ENCODE results near the gene IL13RA1. TPM values are rescaled to one million over a fixed set of nuclear protein-coding genes. Genes with fewer than 3 reads are reported as not detected.

IL13RA1 gene
- total RNA-seq, 1 experiment from 2014 or later, result 16.6 TPM

GRCh38 chrX:118742176-118742575 lies 14.8 kb downstream of the IL13RA1 start:
- DNase-seq, result no peak
- no peaks in the 10 kb centered on the region for H3K36me3 ChIP-seq (replicated peaks; ENCODE audit: control insufficient read depth, insufficient read depth, low read length)
- no peak overlapping the region for H3K4me3 ChIP-seq (ENCODE audit: insufficient read depth, low read depth, low read length)
- H3K27me3 ChIP-seq (ENCODE audit: control insufficient read depth, insufficient read depth, low read length), result peaks cover 6% of the 10 kb centered on the region; the same call in 1 of the 2 replicates

- Histone ChIP-seq H3K27me3 (ENCODE audit: control insufficient read depth, insufficient read depth, low read length) (peaks cover 4% of the 10 kb centered on the region; the same call in 1 of the 2 replicates), H3K4me3 (ENCODE audit: insufficient read depth, low read depth, low read length) (no peak overlapping the region), H3K36me3 (replicated peaks; ENCODE audit: control insufficient read depth, insufficient read depth, low read length) (no peaks in the 10 kb centered on the region)
- DNase-seq, result no peak
Observed at GRCh38 chrX:118745570-118745969, 18.2 kb downstream of the IL13RA1 start.

- DNase-seq, result no peak
- Histone ChIP-seq H3K4me3 (ENCODE audit: insufficient read depth, low read depth, low read length) (no peak overlapping the region), H3K27me3 (ENCODE audit: control insufficient read depth, insufficient read depth, low read length) (no peaks in the 10 kb centered on the region)
Observed at GRCh38 chrX:118751950-118752783, 24.8 kb downstream of the IL13RA1 start.

GRCh38 chrX:118755633-118756032 lies 28.2 kb downstream of the IL13RA1 start:
- Histone ChIP-seq H3K36me3 (replicated peaks; ENCODE audit: control insufficient read depth, insufficient read depth, low read length) (no peaks in the 10 kb centered on the region), H3K4me3 (ENCODE audit: insufficient read depth, low read depth, low read length) (no peak overlapping the region), H3K27me3 (ENCODE audit: control insufficient read depth, insufficient read depth, low read length) (no peaks in the 10 kb centered on the region)
- no peak for DNase-seq

More at GRCh38 chrX:118751950-118752783, 24.8 kb downstream of the IL13RA1 start:
- no peaks in the 10 kb centered on the region for H3K36me3 ChIP-seq (replicated peaks; ENCODE audit: control insufficient read depth, insufficient read depth, low read length)

DNA sequence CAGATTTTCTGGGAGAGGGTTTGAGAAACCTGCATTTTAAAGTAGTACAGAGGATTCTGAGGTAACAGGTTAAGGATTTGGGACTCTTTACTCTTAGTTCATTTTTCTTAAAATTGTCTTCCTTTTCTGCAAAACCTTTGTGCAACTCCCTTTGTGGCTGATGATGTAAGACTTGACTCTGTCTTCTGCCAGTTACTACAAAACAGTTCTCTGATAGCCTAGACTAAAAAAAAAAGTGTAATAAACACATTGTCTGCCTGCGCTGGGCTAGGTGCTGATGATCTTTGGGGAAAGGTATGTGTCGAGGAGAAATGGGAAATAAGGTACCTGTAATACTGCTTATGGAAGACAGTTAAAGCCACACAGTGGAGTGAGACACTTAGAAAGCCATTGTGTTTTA lies 28.7 kb downstream of the IL13RA1 start:
- no peaks in the 10 kb centered on the region for H3K36me3 ChIP-seq (replicated peaks; ENCODE audit: control insufficient read depth, insufficient read depth, low read length)
- H3K4me3 ChIP-seq (ENCODE audit: insufficient read depth, low read depth, low read length), result no peak overlapping the region
- DNase-seq, result no peak
- H3K27me3 ChIP-seq (ENCODE audit: control insufficient read depth, insufficient read depth, low read length), result no peaks in the 10 kb centered on the region

DNA sequence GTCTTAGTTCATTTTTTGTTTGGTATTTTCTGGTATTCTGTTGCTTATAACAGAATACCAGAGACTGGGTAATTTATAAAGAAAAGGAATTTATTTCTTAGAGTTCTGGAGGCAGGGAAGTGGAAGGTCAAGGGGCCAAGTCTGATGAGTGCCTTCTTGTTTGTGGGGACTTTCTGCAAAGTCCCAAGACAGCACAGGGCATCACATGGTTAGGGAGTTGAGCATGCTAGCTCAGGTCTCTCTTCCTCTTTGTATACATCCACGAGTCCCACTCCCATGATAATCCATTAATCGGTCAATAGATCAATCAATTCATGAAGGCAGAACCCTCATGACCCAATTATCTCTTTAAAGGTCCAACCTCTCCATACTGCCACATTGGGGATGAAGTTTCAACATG lies 31.1 kb downstream of the IL13RA1 start:
- H3K36me3 ChIP-seq (replicated peaks; ENCODE audit: control insufficient read depth, insufficient read depth, low read length), result no peaks in the 10 kb centered on the region
- no peaks in the 10 kb centered on the region for H3K27me3 ChIP-seq (ENCODE audit: control insufficient read depth, insufficient read depth, low read length)
- no peak overlapping the region for H3K4me3 ChIP-seq (ENCODE audit: insufficient read depth, low read depth, low read length)
- no peak for DNase-seq

DNA sequence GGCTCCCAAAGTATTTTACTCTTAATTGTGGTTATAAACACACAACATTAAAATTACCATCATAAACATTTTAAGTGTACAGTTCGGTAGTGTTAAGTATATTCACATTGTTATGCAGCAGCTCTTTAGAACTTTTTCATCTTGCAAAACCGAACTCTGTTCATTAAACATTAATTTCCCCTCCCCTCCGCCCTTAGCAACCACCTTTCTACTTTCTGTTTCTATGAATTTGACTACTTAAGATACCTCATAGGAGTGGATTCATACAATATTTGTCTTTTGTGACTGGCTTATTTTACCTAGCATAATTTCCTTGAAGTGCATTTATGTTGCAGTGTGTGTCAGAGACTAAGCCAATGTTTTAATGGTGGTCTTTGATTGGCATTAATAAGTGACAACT lies 32.6 kb downstream of the IL13RA1 start:
- Histone ChIP-seq H3K27me3 (ENCODE audit: control insufficient read depth, insufficient read depth, low read length) (no peaks in the 10 kb centered on the region), H3K36me3 (replicated peaks; ENCODE audit: control insufficient read depth, insufficient read depth, low read length) (no peaks in the 10 kb centered on the region), H3K4me3 (ENCODE audit: insufficient read depth, low read depth, low read length) (no peak overlapping the region)
- no peak for DNase-seq

DNA sequence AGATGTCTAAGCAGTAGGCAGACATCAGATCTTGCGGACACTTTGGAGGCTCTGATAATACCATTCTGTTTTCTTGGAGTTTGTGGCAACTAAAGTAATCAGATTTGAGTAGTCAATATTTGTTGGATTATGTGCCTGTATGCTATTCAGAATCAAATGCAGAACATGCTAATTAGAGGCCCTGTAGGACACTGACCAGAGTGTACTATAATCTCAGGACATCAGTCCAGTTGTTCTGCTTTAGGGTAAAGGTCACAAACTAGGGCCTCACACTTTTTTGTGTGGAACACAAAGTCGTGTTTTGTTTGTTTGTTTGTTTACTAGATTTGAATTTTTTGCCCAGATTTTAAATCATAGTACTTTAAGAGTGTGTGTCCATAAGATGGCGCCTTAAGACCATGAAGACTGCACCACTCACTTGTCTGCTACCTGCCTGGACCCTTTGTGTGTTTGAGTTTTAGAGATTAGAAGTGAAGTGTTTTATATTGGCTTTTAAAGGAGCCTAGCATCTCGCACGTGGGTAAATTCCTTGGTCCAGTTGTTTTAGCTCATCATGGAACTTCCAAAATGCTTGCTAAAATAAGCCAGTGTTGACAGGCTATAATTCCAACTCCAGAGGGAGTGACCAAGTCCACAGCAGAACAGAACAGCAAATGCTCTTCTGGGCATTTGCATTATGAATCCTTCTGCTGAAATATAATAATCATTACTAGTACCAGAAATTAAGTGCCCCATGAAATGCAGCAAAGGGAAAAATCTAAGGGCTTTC lies 34.7 kb downstream of the IL13RA1 start:
- peak; percentile 45 for DNase-seq
- no peaks in the 10 kb centered on the region for H3K36me3 ChIP-seq (replicated peaks; ENCODE audit: control insufficient read depth, insufficient read depth, low read length)
- no peaks in the 10 kb centered on the region for H3K27me3 ChIP-seq (ENCODE audit: control insufficient read depth, insufficient read depth, low read length)
- H3K4me3 ChIP-seq (ENCODE audit: insufficient read depth, low read depth, low read length), result no peak overlapping the region

DNA sequence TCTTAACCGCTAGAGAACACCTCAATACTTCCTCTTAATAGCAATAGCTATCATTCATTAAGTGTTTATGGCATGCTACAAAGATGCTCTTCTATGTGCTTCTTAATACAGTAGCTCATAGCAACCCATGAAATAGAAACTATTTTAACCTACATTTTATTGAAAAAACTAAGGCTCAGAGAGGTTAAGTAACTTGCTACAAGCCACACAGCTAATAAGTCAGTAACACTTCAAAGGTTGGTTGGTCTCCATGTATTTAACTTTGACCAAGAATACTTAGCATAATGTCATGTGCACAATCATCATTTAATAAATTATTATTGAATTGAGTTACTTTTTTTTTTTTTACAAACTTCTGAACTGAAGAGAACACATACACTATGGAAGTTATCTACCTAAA lies 36.1 kb downstream of the IL13RA1 start:
- Histone ChIP-seq H3K27me3 (ENCODE audit: control insufficient read depth, insufficient read depth, low read length) (no peaks in the 10 kb centered on the region), H3K36me3 (replicated peaks; ENCODE audit: control insufficient read depth, insufficient read depth, low read length) (no peaks in the 10 kb centered on the region), H3K4me3 (ENCODE audit: insufficient read depth, low read depth, low read length) (no peak overlapping the region)
- DNase-seq, result no peak

GRCh38 chrX:118764122-118764521 lies 36.7 kb downstream of the IL13RA1 start:
- DNase-seq, result peak; percentile 62

DNA sequence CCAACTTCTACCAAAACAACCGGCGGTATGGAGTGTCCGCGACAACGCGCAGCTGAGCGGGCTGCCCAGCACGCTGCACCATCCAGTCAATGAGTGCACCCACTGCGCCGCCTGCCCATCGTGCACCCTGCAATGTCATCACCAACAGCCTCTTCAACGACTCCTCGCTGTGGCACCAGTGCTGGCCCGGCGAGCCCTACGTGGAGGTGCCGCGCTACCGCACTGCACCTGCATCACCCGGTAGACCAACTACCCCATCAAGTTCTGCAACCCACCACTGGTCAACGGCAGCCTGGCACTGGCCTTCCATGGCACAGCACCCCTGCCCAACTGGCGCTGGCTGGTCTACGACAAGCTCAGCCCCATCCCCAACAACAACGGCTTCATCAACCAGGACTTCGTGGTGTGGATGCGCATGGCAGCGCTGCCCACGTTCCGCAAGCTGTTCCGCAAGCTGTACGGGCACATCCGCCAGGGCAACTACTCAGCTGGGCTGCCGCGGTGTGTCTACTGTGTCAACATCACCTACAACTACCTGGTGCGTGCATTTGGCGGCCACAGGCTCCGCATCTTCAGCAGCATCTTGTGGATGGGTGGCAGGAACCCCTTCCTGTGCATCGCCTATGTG lies 42.8 kb downstream of the IL13RA1 start:
- no peaks in the 10 kb centered on the region for H3K27me3 ChIP-seq (ENCODE audit: control insufficient read depth, insufficient read depth, low read length)
- no peaks in the 10 kb centered on the region for H3K36me3 ChIP-seq (replicated peaks; ENCODE audit: control insufficient read depth, insufficient read depth, low read length)
- no peak overlapping the region for H3K4me3 ChIP-seq (ENCODE audit: insufficient read depth, low read depth, low read length)
- no peak for DNase-seq

More at GRCh38 chrX:118764122-118764521, 36.7 kb downstream of the IL13RA1 start:
- Histone ChIP-seq H3K4me3 (ENCODE audit: insufficient read depth, low read depth, low read length) (no peak overlapping the region), H3K27me3 (ENCODE audit: control insufficient read depth, insufficient read depth, low read length) (no peaks in the 10 kb centered on the region), H3K36me3 (replicated peaks; ENCODE audit: control insufficient read depth, insufficient read depth, low read length) (no peaks in the 10 kb centered on the region)

DNA sequence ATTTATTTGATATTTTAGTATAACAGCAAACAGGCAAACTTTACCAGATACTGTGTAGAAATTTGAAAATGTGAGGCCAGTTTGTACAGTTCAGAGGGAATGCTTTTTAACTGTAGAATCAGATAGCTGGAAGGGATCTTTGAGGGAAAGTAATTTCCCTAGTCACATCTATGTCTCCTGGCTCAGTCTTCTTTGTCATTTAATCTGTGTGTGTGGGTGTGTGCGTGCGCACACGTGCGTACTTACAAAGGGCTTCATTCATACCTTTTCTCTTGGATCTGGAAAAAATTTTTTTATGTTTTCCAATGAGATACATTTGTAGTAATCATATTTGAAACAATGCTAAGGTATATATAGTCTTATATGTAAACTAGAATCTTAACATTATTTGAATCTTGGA lies 44.6 kb downstream of the IL13RA1 start:
- Histone ChIP-seq H3K4me3 (ENCODE audit: insufficient read depth, low read depth, low read length) (no peak overlapping the region), H3K27me3 (ENCODE audit: control insufficient read depth, insufficient read depth, low read length) (no peaks in the 10 kb centered on the region), H3K36me3 (replicated peaks; ENCODE audit: control insufficient read depth, insufficient read depth, low read length) (no peaks in the 10 kb centered on the region)
- DNase-seq, result no peak

GRCh38 chrX:118773782-118774181 lies 46.4 kb downstream of the IL13RA1 start:
- Histone ChIP-seq H3K27me3 (ENCODE audit: control insufficient read depth, insufficient read depth, low read length) (no peaks in the 10 kb centered on the region), H3K4me3 (ENCODE audit: insufficient read depth, low read depth, low read length) (no peak overlapping the region), H3K36me3 (replicated peaks; ENCODE audit: control insufficient read depth, insufficient read depth, low read length) (no peaks in the 10 kb centered on the region)
- no peak for DNase-seq

GRCh38 chrX:118779581-118779980 lies 52.2 kb downstream of the IL13RA1 start:
- Histone ChIP-seq H3K4me3 (ENCODE audit: insufficient read depth, low read depth, low read length) (no peak overlapping the region), H3K36me3 (replicated peaks; ENCODE audit: control insufficient read depth, insufficient read depth, low read length) (no peaks in the 10 kb centered on the region), H3K27me3 (ENCODE audit: control insufficient read depth, insufficient read depth, low read length) (no peaks in the 10 kb centered on the region)
- DNase-seq, result no peak

DNA sequence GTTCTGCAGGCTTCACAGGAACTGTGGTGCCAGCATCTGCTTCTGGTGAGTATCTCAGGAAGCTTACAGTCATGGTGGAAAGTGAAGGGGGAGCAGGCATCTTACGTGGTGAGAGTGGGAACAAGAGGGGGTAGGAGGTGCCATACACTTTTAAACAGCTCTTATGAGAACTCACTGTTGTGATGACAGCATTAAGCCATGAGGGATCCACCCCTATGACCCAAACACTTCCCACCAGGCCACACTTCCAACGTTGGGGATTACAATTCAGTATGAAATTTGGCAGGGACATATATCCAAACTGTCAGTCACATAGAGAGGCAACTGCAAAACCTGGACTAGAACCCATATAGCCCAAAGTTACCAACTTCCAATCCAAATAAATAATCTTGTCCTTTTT lies 53.1 kb downstream of the IL13RA1 start:
- no peak for DNase-seq
- Histone ChIP-seq H3K4me3 (ENCODE audit: insufficient read depth, low read depth, low read length) (no peak overlapping the region), H3K27me3 (ENCODE audit: control insufficient read depth, insufficient read depth, low read length) (no peaks in the 10 kb centered on the region), H3K36me3 (replicated peaks; ENCODE audit: control insufficient read depth, insufficient read depth, low read length) (no peaks in the 10 kb centered on the region)

All from H7 (cell line).